CD4-positive, alpha-beta memory T cell (primary cell): ENCODE results near the gene ZNF652. TPM values are rescaled to one million over a fixed set of nuclear protein-coding genes. Genes with fewer than 3 reads are reported as not detected.

ENCODE experiments used
- CTCF ChIA-PET: fragments of 350-600 bp; sonication (Branson Sonifier 250); formaldehyde crosslinking; loops from one replicate; lab custom pipeline; 2021; ENCODE audit warnings: inconsistent platforms; ENCODE audit not compliant: partially characterized antibody; lab: Charles Lee
- POLR2A ChIA-PET: fragments of 350-600 bp; sonication (Branson Sonifier 250); formaldehyde crosslinking; loops from one replicate; lab custom pipeline; 2021; ENCODE audit not compliant: partially characterized antibody; lab: Charles Lee
- DNase-seq, 5 donors: peaks; one replicate each; pipeline versions ENCODE4 v3.0.0 to v3.0.0-alpha.2; 2020 to 2022; ENCODE audit warnings: mixed read lengths in 1 of 5
- H3K27ac ChIP-seq: one replicate; pipeline ENCODE4 v1.7.0; 2013; ENCODE audit warnings: low read depth, low read length
- H3K27me3 ChIP-seq: 2 replicates; pipeline ENCODE4 v1.7.0; 2013; ENCODE audit warnings: mild to moderate bottlenecking, low read length, moderate library complexity; ENCODE audit not compliant: insufficient read depth
- H3K36me3 ChIP-seq: 2 replicates; pipeline ENCODE4 v1.7.0; 2013; ENCODE audit warnings: mild to moderate bottlenecking, low read length, moderate library complexity; ENCODE audit not compliant: insufficient read depth
- H3K4me1 ChIP-seq: 2 replicates; pipeline ENCODE4 v1.7.0; 2013; ENCODE audit warnings: mild to moderate bottlenecking, low read length, moderate library complexity; ENCODE audit not compliant: insufficient read depth
- H3K4me3 ChIP-seq, 2 donors: one replicate each; pipeline ENCODE4 v1.7.0; 2013; ENCODE audit warnings: low read length in 2 of 2, mild to moderate bottlenecking in 1 of 2
- H3K9me3 ChIP-seq, 2 donors: one replicate each; pipeline ENCODE4 v1.7.0; 2013; ENCODE audit warnings: low read length in 2 of 2, control low read depth in 1 of 2; ENCODE audit not compliant: control insufficient read depth in 1 of 2
- H3K27ac Mint-ChIP-seq, 7 donors: one replicate each; pipeline ENCODE4 v1.8.0; 2020 to 2021; ENCODE audit warnings: mixed read lengths in 7 of 7, mild to moderate bottlenecking in 6 of 7, inconsistent platforms in 3 of 7, moderate library complexity in 3 of 7
- H3K27me3 Mint-ChIP-seq, 2 donors: one replicate each; pipeline ENCODE4 v1.8.0; 2020 to 2021; ENCODE audit warnings: mixed read lengths in 2 of 2
- H3K36me3 Mint-ChIP-seq, 2 donors: one replicate each; pipeline ENCODE4 v1.8.0; 2020 to 2021; ENCODE audit warnings: mixed read lengths in 2 of 2, inconsistent platforms in 1 of 2, mild to moderate bottlenecking in 1 of 2
- H3K4me1 Mint-ChIP-seq, 4 donors: one replicate each; pipeline ENCODE4 v1.8.0; 2020 to 2021; ENCODE audit warnings: mixed read lengths in 4 of 4, mild to moderate bottlenecking in 1 of 4
- H3K4me3 Mint-ChIP-seq, 8 donors: one replicate each; pipeline ENCODE4 v1.8.0; 2020 to 2021; ENCODE audit warnings: mixed read lengths in 8 of 8, mild to moderate bottlenecking in 7 of 8, moderate library complexity in 6 of 8, inconsistent platforms in 3 of 8
- H3K9me3 Mint-ChIP-seq, 8 donors: one replicate each; pipeline ENCODE4 v1.8.0; 2020 to 2021; ENCODE audit warnings: mixed read lengths in 8 of 8, mild to moderate bottlenecking in 5 of 8, inconsistent platforms in 3 of 8, moderate library complexity in 1 of 8
- intact Hi-C: fragments of 100-400 bp; cut with micrococcal nuclease; formaldehyde crosslinking; loops from one replicate; pipeline ENCODE4 v1.15.1; 2023
- polyA plus RNA-seq, 2 donors: library from polyadenylated mRNA; unstranded; fragments of 300-500 nt; fragmentation: Illumina TruSeq; gene quantifications; one replicate each; pipeline ENCODE4 v1.2.3, GENCODE V29; 2021
- total RNA-seq, 2 experiments: library from RNA; stranded (reverse); gene quantifications; one replicate each; pipeline ENCODE4 v1.2.3, GENCODE V29; 2021

Gene ZNF652
- total and polyA plus RNA-seq, 4 experiments from 2014 or later = 13.1 to 68.6 (median 46.3) TPM

DNA sequence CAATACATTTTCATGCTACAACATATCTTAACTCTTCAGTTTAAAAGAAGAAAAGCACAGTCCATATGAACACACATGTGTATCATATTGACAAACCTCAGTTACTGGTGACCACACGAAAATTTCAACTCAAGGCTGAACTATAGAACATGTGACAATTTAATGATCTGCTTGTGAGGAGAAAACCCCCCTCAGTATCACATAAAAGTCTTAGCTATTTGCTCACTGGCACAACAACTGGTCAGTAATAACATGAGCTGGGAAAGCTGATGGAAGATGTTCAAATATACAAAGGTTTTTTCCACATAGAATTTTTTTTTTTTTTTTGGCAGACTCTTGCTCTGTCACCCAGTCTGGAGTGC, 19.5 kb downstream of the ZNF652 start:
- POLR2A ChIA-PET = interaction anchor here (0.6 to 14.3 kb wide), 11 partner anchors 13 to 48 kb away, joined by 3 to 197 read pairs (median 6); partner anchors contain the start of gene ZNF652
- no peaks in the 10 kb centered on the region for H3K27me3 ChIP-seq
- peaks cover 0 to 10% of the 10 kb centered on the region in 2 donors for H3K36me3 Mint-ChIP-seq
- peaks cover 83% of the 10 kb centered on the region for H3K4me1 ChIP-seq
- H3K4me1 Mint-ChIP-seq = peaks cover 39 to 81% (median 63%) of the 10 kb centered on the region in 4 donors
- DNase-seq = peak in 1 of 5 donors; percentile 26
- peak overlapping the region; percentile 57 to 85 (median 82) for H3K4me3 Mint-ChIP-seq
- H3K9me3 Mint-ChIP-seq = no peaks in the 10 kb centered on the region
- peak overlapping the region; percentile 3 to 47 for H3K4me3 ChIP-seq
- CTCF ChIA-PET = interaction anchor here (0.9 to 5.9 kb wide), 11 partner anchors 9 to 94 kb away, joined by 3 to 69 read pairs (median 4); no protein-coding TSS in a partner anchor
- H3K27me3 Mint-ChIP-seq = no peaks in the 10 kb centered on the region
- peak overlapping the region; percentile 48 for H3K27ac ChIP-seq
- no peaks in the 10 kb centered on the region for H3K36me3 ChIP-seq
- intact Hi-C loops = loop anchor here (1.0 kb wide), 1 partner anchor 19 kb away; no protein-coding TSS in a partner anchor
- H3K27ac Mint-ChIP-seq = peak overlapping the region; percentile 6 to 95 (median 81)
- H3K9me3 ChIP-seq = no peaks in the 10 kb centered on the region

DNA sequence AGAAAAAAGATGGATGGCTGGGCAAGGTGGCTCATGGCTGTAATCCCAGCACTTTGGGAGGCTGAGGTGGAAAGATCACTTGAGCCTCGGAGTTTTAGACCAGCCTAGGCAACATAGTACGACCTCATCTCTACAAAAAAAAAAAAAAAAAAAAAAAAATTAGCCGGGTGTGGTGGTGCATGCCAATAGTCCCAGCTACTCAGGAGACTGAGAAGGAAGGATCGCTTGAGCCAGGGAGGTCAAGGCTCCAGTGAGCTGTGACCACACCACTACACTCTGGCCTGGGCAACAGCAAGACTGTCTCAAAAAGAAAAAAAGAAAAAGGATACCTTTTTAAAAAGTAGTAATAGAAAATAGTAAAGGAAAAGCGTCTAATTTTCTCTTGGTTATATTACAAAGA, 20.7 kb downstream of the ZNF652 start:
- no peaks in the 10 kb centered on the region for H3K9me3 Mint-ChIP-seq

GRCh38 chr17:49339354-49339753, 22.7 kb downstream of the ZNF652 start:
- no peak for DNase-seq
- Mint-ChIP-seq H3K9me3 (no peaks in the 10 kb centered on the region), H3K27ac (peak overlapping the region in 2 of 7 donors; percentile 57 to 73), H3K27me3 (no peaks in the 10 kb centered on the region), H3K36me3 (peaks cover 0 to 8% of the 10 kb centered on the region in 2 donors), H3K4me3 (peak overlapping the region in 3 of 8 donors; percentile 20 to 52 (median 21)), H3K4me1 (peaks cover 41 to 67% (median 55%) of the 10 kb centered on the region in 4 donors)
- no peaks in the 10 kb centered on the region for H3K27me3 ChIP-seq
- no peak overlapping the region for H3K27ac ChIP-seq
- ChIA-PET CTCF (interaction anchor here (0.7 to 2.5 kb wide), 7 partner anchors 8 to 68 kb away, joined by 3 to 11 read pairs (median 6); no protein-coding TSS in a partner anchor), POLR2A (interaction anchor here (0.6 to 14.3 kb wide), 5 partner anchors 10 to 1702 kb away, joined by 3 to 197 read pairs (median 6); partner anchors contain the start of gene ZNF652)
- intact Hi-C loops = no loop called here
- no peaks in the 10 kb centered on the region for H3K36me3 ChIP-seq
- H3K9me3 ChIP-seq = no peaks in the 10 kb centered on the region
- peaks cover 68% of the 10 kb centered on the region for H3K4me1 ChIP-seq
- H3K4me3 ChIP-seq = no peak overlapping the region

More for the DNA sequence above, 20.7 kb downstream of the ZNF652 start:
- POLR2A ChIA-PET = interaction anchor here (0.9 to 14.3 kb wide), 6 partner anchors 12 to 47 kb away, joined by 3 to 197 read pairs (median 6); partner anchors contain the start of gene ZNF652
- Mint-ChIP-seq H3K36me3 (peaks cover 0 to 10% of the 10 kb centered on the region in 2 donors), H3K27me3 (no peaks in the 10 kb centered on the region), H3K4me3 (peak overlapping the region; percentile 57 to 84 (median 78)), H3K27ac (peak overlapping the region; percentile 6 to 95 (median 90)), H3K4me1 (peaks cover 34 to 72% (median 55%) of the 10 kb centered on the region in 4 donors)
- H3K9me3 ChIP-seq = no peaks in the 10 kb centered on the region
- intact Hi-C loops = no loop called here
- CTCF ChIA-PET = interaction anchor here (1.1 to 5.9 kb wide), 8 partner anchors 13 to 30 kb away, joined by 4 to 69 read pairs (median 7); no protein-coding TSS in a partner anchor
- no peak for DNase-seq
- H3K27me3 ChIP-seq = no peaks in the 10 kb centered on the region
- H3K4me3 ChIP-seq = no peak overlapping the region
- no peaks in the 10 kb centered on the region for H3K36me3 ChIP-seq
- no peak overlapping the region for H3K27ac ChIP-seq
- H3K4me1 ChIP-seq = peaks cover 81% of the 10 kb centered on the region

GRCh38 chr17:49338883-49339282, 23.2 kb downstream of the ZNF652 start:
- Histone ChIP-seq H3K9me3 (no peaks in the 10 kb centered on the region), H3K27ac (no peak overlapping the region), H3K4me3 (no peak overlapping the region), H3K36me3 (no peaks in the 10 kb centered on the region), H3K4me1 (peaks cover 65% of the 10 kb centered on the region), H3K27me3 (no peaks in the 10 kb centered on the region)
- peak overlapping the region in 6 of 7 donors; percentile 7 to 83 (median 36) for H3K27ac Mint-ChIP-seq
- H3K36me3 Mint-ChIP-seq = peaks cover 0 to 8% of the 10 kb centered on the region in 2 donors
- H3K27me3 Mint-ChIP-seq = no peaks in the 10 kb centered on the region
- POLR2A ChIA-PET = interaction anchor here (0.6 to 14.3 kb wide), 4 partner anchors 10 to 1702 kb away, joined by 3 to 197 read pairs (median 6); partner anchors contain the start of gene ZNF652
- DNase-seq = peak in 1 of 5 donors; percentile 46
- intact Hi-C loops = no loop called here
- H3K4me3 Mint-ChIP-seq = peak overlapping the region in 7 of 8 donors; percentile 12 to 56 (median 49)
- peaks cover 41 to 70% (median 54%) of the 10 kb centered on the region in 4 donors for H3K4me1 Mint-ChIP-seq
- CTCF ChIA-PET = interaction anchor here (0.7 to 2.5 kb wide), 7 partner anchors 8 to 69 kb away, joined by 3 to 11 read pairs (median 6); no protein-coding TSS in a partner anchor
- H3K9me3 Mint-ChIP-seq = no peaks in the 10 kb centered on the region

GRCh38 chr17:49337884-49338283, 24.2 kb downstream of the ZNF652 start:
- no peaks in the 10 kb centered on the region for H3K9me3 Mint-ChIP-seq
- Histone ChIP-seq H3K27ac (no peak overlapping the region), H3K27me3 (no peaks in the 10 kb centered on the region), H3K36me3 (no peaks in the 10 kb centered on the region), H3K4me1 (peaks cover 55% of the 10 kb centered on the region), H3K9me3 (no peaks in the 10 kb centered on the region), H3K4me3 (no peak overlapping the region)
- CTCF ChIA-PET = interaction anchor here (1.1 to 2.1 kb wide), 3 partner anchors 9 to 70 kb away, joined by 4 to 6 read pairs (median 6); no protein-coding TSS in a partner anchor
- no peak for DNase-seq
- H3K4me1 Mint-ChIP-seq = peaks cover 37 to 63% (median 48%) of the 10 kb centered on the region in 4 donors
- POLR2A ChIA-PET = interaction anchor here (0.6 to 14.3 kb wide), 4 partner anchors 9 to 57 kb away, joined by 3 to 197 read pairs (median 6); partner anchors contain the start of gene ZNF652
- peak overlapping the region in 5 of 8 donors; percentile 15 to 46 (median 22) for H3K4me3 Mint-ChIP-seq
- H3K27ac Mint-ChIP-seq = peak overlapping the region in 2 of 7 donors; percentile 2 to 62
- H3K36me3 Mint-ChIP-seq = peaks cover 0 to 8% of the 10 kb centered on the region in 2 donors
- intact Hi-C loops = no loop called here
- H3K27me3 Mint-ChIP-seq = no peaks in the 10 kb centered on the region

DNA sequence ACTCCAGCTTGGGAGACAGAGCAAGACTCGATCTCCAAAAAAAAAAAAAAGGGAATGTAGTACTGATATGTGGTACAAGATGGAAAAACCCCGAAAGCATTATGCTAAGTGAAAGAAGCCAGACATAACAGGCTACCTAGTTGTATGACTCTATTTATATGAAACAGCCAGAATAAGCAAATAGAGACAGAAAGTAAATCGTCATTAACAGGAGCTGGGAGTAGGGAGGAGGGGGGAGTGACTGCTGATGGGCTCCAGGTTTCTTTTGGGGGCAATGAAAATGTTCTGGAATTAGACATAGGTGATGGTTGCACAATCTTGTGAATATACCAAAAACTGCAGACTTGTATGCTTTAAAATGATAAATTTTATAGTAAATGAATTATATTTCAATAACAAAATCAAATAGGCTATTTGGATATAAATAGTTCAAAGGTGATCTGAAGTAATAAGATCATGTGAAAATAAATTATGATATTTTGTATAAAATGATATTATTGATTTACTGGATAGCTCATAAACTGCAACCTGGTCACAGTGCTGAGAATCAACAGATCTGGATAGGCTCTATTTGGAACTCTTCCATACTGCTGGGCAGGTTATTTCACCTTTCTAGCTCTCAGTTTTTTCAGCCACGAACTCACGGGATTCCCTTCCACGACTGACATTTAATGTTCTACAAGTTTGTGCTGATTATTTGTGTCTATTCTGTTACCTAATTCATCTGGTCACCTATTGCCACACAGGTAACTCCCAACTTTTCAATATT, 27.1 kb downstream of the ZNF652 start:
- no peaks in the 10 kb centered on the region for H3K9me3 Mint-ChIP-seq
- H3K4me3 ChIP-seq = no peak overlapping the region
- no peaks in the 10 kb centered on the region for H3K27me3 ChIP-seq
- intact Hi-C loops = no loop called here
- peak overlapping the region in 1 of 7 donors; percentile 29 for H3K27ac Mint-ChIP-seq
- H3K36me3 ChIP-seq = no peaks in the 10 kb centered on the region
- H3K27ac ChIP-seq = no peak overlapping the region
- no peak overlapping the region for H3K4me3 Mint-ChIP-seq
- DNase-seq = no peak
- ChIA-PET CTCF (interaction anchor here (0.8 to 1.1 kb wide), 3 partner anchors 18 to 34 kb away, joined by 3 to 4 read pairs (median 3); no protein-coding TSS in a partner anchor), POLR2A (interaction anchor here (1.0 kb wide), 1 partner anchor 9 kb away, joined by 6 read pairs; no protein-coding TSS in a partner anchor)
- no peaks in the 10 kb centered on the region for H3K9me3 ChIP-seq
- H3K4me1 Mint-ChIP-seq = peaks cover 26 to 44% (median 32%) of the 10 kb centered on the region in 4 donors
- H3K27me3 Mint-ChIP-seq = no peaks in the 10 kb centered on the region
- peaks cover 0 to 10% of the 10 kb centered on the region in 2 donors for H3K36me3 Mint-ChIP-seq
- H3K4me1 ChIP-seq = peaks cover 37% of the 10 kb centered on the region
